ENCODE results near the gene MRPS9. TPM values are rescaled to one million over a fixed set of nuclear protein-coding genes. Genes with fewer than 3 reads are reported as not detected.

Gene MRPS9
- total and polyA plus RNA-seq, 4 donors = 17.1 to 28.6 (median 19.5) TPM

GRCh38 chr2:105121434-105121833 lies 83.6 kb downstream of the MRPS9 start:
- no peak overlapping the region for H3K27ac ChIP-seq (ENCODE audit: low read depth in 1 of 2, low read length in 1 of 2)
- no peak for ATAC-seq (ENCODE audit: insufficient read depth, low FRiP score)

GRCh38 chr2:105125428-105125827 lies 87.6 kb downstream of the MRPS9 start:
- no peak overlapping the region for H3K4me3 ChIP-seq
- no peaks in the 10 kb centered on the region for H3K36me3 ChIP-seq (ENCODE audit: control insufficient read depth in 4 of 4, insufficient read depth in 4 of 4, low read length in 4 of 4)
- WGBS, 2 donors = 51 to 72% methylated on average over 4 of the region's 4 CpGs
- ATAC-seq (ENCODE audit: insufficient read depth, low FRiP score) = no peak
- H3K9ac ChIP-seq (ENCODE audit: insufficient read depth in 1 of 2, low read length in 2 of 2) = no peak overlapping the region
- no peak for DNase-seq
- H3K27ac ChIP-seq (ENCODE audit: low read depth in 1 of 2, low read length in 1 of 2) = no peak overlapping the region
- TF ChIP-seq CTCF (IDR thresholded peaks at IDR 0.05; ENCODE audit: control extremely low read depth, extremely low read depth) = no peak
- H3K4me1 ChIP-seq (ENCODE audit: control insufficient read depth in 5 of 5, insufficient read depth in 5 of 5, low read length in 5 of 5) = no peaks in the 10 kb centered on the region
- H3K27me3 ChIP-seq (ENCODE audit: control insufficient read depth in 3 of 3, insufficient read depth in 3 of 3, low read length in 2 of 3) = peaks cover 0 to 7% (median 4%) of the 10 kb centered on the region in 3 donors
- H3K9me3 ChIP-seq (ENCODE audit: control insufficient read depth in 4 of 4, insufficient read depth in 3 of 4, low read length in 3 of 4) = peaks cover 0 to 6% (median 0%) of the 10 kb centered on the region in 4 donors

More at GRCh38 chr2:105121434-105121833, 83.6 kb downstream of the MRPS9 start:
- Histone ChIP-seq H3K36me3 (ENCODE audit: control insufficient read depth in 4 of 4, insufficient read depth in 4 of 4, low read length in 4 of 4) (no peaks in the 10 kb centered on the region), H3K4me1 (ENCODE audit: control insufficient read depth in 5 of 5, insufficient read depth in 5 of 5, low read length in 5 of 5) (no peaks in the 10 kb centered on the region), H3K9ac (ENCODE audit: insufficient read depth in 1 of 2, low read length in 2 of 2) (no peak overlapping the region), H3K9me3 (ENCODE audit: control insufficient read depth in 4 of 4, insufficient read depth in 3 of 4, low read length in 3 of 4) (no peaks in the 10 kb centered on the region), H3K27me3 (ENCODE audit: control insufficient read depth in 3 of 3, insufficient read depth in 3 of 3, low read length in 2 of 3) (peaks cover 0 to 14% (median 8%) of the 10 kb centered on the region in 3 donors), H3K4me3 (no peak overlapping the region)
- WGBS, 2 donors = 29 to 56% methylated on average over 8 of the region's 8 CpGs
- no peak for TF ChIP-seq CTCF (IDR thresholded peaks at IDR 0.05; ENCODE audit: control extremely low read depth, extremely low read depth)
- no peak for DNase-seq

GRCh38 chr2:105125920-105126319 lies 88.1 kb downstream of the MRPS9 start:
- no peak overlapping the region for H3K9ac ChIP-seq (ENCODE audit: insufficient read depth in 1 of 2, low read length in 2 of 2)
- ATAC-seq (ENCODE audit: insufficient read depth, low FRiP score) = no peak

More at GRCh38 chr2:105125920-105126319, 88.1 kb downstream of the MRPS9 start:
- Histone ChIP-seq H3K4me3 (no peak overlapping the region), H3K27ac (ENCODE audit: low read depth in 1 of 2, low read length in 1 of 2) (no peak overlapping the region), H3K27me3 (ENCODE audit: control insufficient read depth in 3 of 3, insufficient read depth in 3 of 3, low read length in 2 of 3) (peaks cover 0 to 7% (median 4%) of the 10 kb centered on the region in 3 donors), H3K36me3 (ENCODE audit: control insufficient read depth in 4 of 4, insufficient read depth in 4 of 4, low read length in 4 of 4) (no peaks in the 10 kb centered on the region), H3K9me3 (ENCODE audit: control insufficient read depth in 4 of 4, insufficient read depth in 3 of 4, low read length in 3 of 4) (peaks cover 0 to 6% (median 0%) of the 10 kb centered on the region in 4 donors), H3K4me1 (ENCODE audit: control insufficient read depth in 5 of 5, insufficient read depth in 5 of 5, low read length in 5 of 5) (no peaks in the 10 kb centered on the region)
- WGBS, 2 donors = 79 to 82% methylated on average over 3 of the region's 3 CpGs
- DNase-seq = no peak
- no peak for TF ChIP-seq CTCF (IDR thresholded peaks at IDR 0.05; ENCODE audit: control extremely low read depth, extremely low read depth)
